Thoracic aorta (tissue), 2 donors: ENCODE measurements around the gene MCFD2. TPM values are rescaled to one million over a fixed set of nuclear protein-coding genes. Genes with fewer than 3 reads are reported as not detected.

Source experiments
- ATAC-seq: fragments of 150-250 bp; one replicate; pipeline ENCODE4 v1.8.0; 2017; ENCODE audit warnings: low read depth; ENCODE audit not compliant: insufficient number of reproducible peaks, low FRiP score
- DNase-seq: peaks from one replicate; pipeline ENCODE4 v3.0.0-alpha.2; 2020; ENCODE audit warnings: low spot score
- H3K27ac ChIP-seq, 2 donors: fragments of 200-600 bp; sonication (generic); 1 replicate in 1 of 2; 2 replicates in 1 of 2; pipeline ENCODE4 v1.5.1; 2016; ENCODE audit warnings: mild to moderate bottlenecking in 2 of 2, moderate library complexity in 2 of 2
- H3K27me3 ChIP-seq: fragments of 200-600 bp; sonication (generic); replicated peaks from 2 replicates; pipeline ENCODE4 v1.6.0; 2016; ENCODE audit warnings: mild to moderate bottlenecking; ENCODE audit not compliant: insufficient read depth
- H3K36me3 ChIP-seq: fragments of 200-600 bp; sonication (generic); one replicate; pipeline ENCODE4 v1.5.1; 2016
- H3K4me1 ChIP-seq, 2 donors: fragments of 200-600 bp; sonication (generic); 1 replicate in 1 of 2; 2 replicates in 1 of 2; pipeline versions ENCODE4 v1.5.1 to v1.6.0; 2016; ENCODE audit warnings: low read depth in 2 of 2, mild to moderate bottlenecking in 1 of 2; ENCODE audit not compliant: control insufficient read depth in 1 of 2
- H3K4me3 ChIP-seq: fragments of 200-600 bp; sonication (generic); 2 replicates; pipeline ENCODE4 v1.5.1; 2016; ENCODE audit warnings: mild to moderate bottlenecking
- H3K9me3 ChIP-seq: fragments of 200-600 bp; sonication (generic); 2 replicates; pipeline ENCODE4 v1.5.1; 2016
- total RNA-seq, 2 donors: library from RNA; depleted of rRNA; stranded (reverse); fragments of >200 nt; gene quantifications; one replicate each; pipeline versions ENCODE4 v1.1.0 to v1.2.3, GENCODE V29; 2016
- TF ChIP-seq, protein P1 (sequence below): fragments of 200-600 bp; sonication (generic); IDR thresholded peaks from one replicate; pipeline ENCODE4 v1.5.1; 2019; ENCODE audit warnings: antibody characterized with exemption

The MCFD2 gene
- total RNA-seq, 2 donors from 2014 or later, result 79.9 to 127 TPM

DNA sequence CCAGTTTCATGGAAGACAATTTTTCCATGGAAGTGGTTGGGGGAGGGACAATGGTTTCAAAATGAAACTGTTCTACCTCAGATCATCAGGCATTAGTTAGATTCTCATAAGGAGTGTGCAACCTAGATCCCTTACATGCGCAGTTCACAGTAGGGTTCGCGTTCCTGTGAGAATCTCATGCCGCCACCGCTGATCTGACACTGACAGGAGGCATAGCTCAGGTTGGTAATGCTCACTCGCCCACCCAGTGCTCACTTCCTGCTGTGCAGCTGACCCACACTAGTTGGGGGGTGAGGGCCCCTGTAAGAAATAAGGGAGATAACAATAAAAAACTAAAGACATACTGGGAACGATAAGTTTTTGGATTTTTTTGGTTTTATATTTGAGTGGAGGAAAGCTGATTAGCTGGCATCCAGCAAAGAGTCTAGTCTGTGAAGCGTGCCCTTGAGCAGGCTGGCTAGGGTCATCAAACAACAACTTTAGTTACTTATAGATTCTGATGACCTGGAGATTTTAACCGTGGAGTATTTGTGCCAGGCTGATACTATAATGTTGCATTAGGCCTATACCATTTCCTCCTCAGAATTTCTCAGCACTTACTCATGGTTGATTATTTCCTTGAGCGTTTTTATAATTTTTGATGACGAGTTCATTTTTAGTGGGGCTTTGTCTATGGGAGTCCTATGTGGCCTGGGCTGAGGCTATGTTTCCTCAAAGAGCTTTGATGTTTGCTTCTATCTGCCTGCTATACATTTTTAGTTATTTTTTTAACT lies 6.3 kb upstream of the MCFD2 start:
- TF ChIP-seq, protein P1, sequence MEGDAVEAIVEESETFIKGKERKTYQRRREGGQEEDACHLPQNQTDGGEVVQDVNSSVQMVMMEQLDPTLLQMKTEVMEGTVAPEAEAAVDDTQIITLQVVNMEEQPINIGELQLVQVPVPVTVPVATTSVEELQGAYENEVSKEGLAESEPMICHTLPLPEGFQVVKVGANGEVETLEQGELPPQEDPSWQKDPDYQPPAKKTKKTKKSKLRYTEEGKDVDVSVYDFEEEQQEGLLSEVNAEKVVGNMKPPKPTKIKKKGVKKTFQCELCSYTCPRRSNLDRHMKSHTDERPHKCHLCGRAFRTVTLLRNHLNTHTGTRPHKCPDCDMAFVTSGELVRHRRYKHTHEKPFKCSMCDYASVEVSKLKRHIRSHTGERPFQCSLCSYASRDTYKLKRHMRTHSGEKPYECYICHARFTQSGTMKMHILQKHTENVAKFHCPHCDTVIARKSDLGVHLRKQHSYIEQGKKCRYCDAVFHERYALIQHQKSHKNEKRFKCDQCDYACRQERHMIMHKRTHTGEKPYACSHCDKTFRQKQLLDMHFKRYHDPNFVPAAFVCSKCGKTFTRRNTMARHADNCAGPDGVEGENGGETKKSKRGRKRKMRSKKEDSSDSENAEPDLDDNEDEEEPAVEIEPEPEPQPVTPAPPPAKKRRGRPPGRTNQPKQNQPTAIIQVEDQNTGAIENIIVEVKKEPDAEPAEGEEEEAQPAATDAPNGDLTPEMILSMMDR, result no peak
- H3K4me1 ChIP-seq, result peaks cover 0 to 4% of the 10 kb centered on the region in 2 donors
- no peak overlapping the region for H3K27ac ChIP-seq

GRCh38 chr2:46917628-46918027 lies 2.0 kb upstream of the MCFD2 start:
- no peak for ATAC-seq
- DNase-seq, result no peak
- TF ChIP-seq, protein P1, result no peak
- H3K4me3 ChIP-seq, result no peak overlapping the region
- H3K9me3 ChIP-seq, result no peaks in the 10 kb centered on the region
- H3K27me3 ChIP-seq, result no peaks in the 10 kb centered on the region
- peaks cover 17 to 31% of the 10 kb centered on the region in 2 donors for H3K4me1 ChIP-seq
- no peaks in the 10 kb centered on the region for H3K36me3 ChIP-seq
- H3K27ac ChIP-seq, result no peak overlapping the region

More for the DNA sequence above, 6.3 kb upstream of the MCFD2 start:
- no peak for ATAC-seq
- DNase-seq, result no peak
- Histone ChIP-seq H3K4me3 (no peak overlapping the region), H3K36me3 (no peaks in the 10 kb centered on the region), H3K27me3 (no peaks in the 10 kb centered on the region), H3K9me3 (peaks cover 3% of the 10 kb centered on the region)

DNA sequence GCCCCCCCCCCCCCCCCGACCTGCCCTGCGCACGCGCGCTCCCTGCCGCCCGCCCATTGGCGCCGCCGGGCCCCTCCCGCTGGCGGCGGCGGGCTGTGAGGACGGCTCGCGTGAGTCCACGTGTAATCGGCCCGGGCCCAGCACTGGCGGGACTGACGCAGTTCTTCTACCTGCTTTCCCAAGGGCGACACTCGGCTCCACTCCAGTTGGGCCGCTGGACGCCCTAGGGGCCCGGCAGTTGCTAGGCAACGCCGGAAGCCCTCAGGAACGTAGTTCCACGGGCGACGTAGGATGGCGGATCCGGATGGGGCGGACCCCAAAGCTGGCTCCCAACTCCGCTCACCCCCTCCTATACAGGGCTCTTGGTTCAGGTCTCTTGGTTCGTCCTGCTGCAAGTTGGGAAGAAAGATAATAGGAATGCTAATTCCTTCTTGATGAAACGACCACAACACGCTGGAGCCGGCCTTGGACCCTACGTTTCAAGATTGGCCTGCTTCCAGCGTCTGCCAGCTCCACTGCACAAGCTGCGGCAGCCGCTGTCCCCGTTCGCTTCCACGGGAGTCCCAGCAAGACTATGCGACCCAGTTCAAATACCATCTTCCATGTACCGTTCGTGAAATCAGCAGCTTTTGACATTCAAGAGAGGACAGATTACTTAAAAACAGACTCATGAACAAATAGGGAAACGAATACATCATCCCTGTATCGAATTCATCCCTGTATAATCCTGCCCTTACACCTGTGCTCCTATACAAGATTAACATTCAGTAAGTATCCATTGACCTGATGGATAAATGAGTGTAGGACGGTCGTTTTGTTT lies 415 bp upstream of the MCFD2 start:
- Histone ChIP-seq H3K4me1 (peaks cover 17 to 35% of the 10 kb centered on the region in 2 donors), H3K27ac (peak overlapping the region; percentile 84 to 87), H3K9me3 (no peaks in the 10 kb centered on the region), H3K27me3 (no peaks in the 10 kb centered on the region), H3K36me3 (peaks cover 1% of the 10 kb centered on the region), H3K4me3 (peak overlapping the region; percentile 96)
- ATAC-seq (peak; percentile 82), DNase-seq (peak; percentile 73)
- TF ChIP-seq, protein P1, result no peak

DNA sequence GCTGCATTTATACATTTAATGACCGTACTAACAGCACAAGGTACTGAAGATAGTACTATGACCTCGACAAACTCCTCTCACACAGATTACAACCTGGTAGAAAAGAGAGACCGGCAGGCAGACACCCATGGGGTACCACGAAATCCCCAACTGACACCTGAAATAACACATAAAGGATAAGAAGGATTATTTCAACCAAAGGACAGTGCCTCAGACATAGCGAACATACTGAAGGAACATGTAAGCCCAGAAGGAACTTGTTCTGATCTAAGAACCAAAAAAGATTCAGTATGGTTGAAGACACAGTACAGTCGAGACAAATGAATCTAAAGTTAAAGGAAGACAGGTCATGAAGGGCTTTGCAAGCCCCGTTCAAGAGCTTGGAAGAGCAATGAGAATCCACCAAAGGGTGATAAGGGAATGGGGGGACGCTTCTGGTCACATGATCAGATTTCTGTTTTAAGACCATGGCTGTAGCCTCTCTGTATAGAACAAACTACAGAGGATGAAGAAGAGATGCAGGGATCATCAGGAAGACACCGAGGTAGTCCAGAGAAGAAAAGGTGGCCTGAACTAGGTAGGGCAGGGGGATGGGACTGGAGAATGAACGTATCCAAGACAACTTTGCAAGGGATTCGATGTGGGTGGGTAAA lies 902 bp downstream of the MCFD2 start:
- H3K4me1 ChIP-seq, result peaks cover 21 to 35% of the 10 kb centered on the region in 2 donors
- ATAC-seq, result no peak
- H3K27ac ChIP-seq, result peak overlapping the region; percentile 84 to 87
- peaks cover 9% of the 10 kb centered on the region for H3K36me3 ChIP-seq
- H3K27me3 ChIP-seq, result no peaks in the 10 kb centered on the region
- peak overlapping the region; percentile 96 for H3K4me3 ChIP-seq
- TF ChIP-seq, protein P1, result no peak
- no peak for DNase-seq
- no peaks in the 10 kb centered on the region for H3K9me3 ChIP-seq
